ENCODE measurements around the gene CLTRN.

DNA sequence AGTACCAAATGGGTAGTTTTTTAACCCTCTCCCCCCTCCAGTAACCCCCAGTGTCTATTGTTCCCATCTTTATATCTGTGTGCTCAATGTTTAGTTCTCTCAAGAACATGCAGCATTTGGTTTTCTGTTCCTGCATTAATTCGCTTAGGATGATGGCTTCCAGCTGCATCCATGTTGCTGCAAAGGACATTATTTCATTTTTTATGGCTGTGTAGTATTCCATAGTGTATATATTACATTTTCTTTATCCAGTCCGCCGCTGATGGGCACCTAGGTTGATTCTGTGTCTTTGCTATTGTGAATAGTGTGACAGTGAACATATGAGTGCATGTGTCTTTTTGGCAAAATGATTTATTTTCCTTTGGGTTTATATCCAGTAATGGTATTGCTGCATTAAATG, 31.9 kb upstream of the CLTRN start:
- TF ChIP-seq, protein P1, sequence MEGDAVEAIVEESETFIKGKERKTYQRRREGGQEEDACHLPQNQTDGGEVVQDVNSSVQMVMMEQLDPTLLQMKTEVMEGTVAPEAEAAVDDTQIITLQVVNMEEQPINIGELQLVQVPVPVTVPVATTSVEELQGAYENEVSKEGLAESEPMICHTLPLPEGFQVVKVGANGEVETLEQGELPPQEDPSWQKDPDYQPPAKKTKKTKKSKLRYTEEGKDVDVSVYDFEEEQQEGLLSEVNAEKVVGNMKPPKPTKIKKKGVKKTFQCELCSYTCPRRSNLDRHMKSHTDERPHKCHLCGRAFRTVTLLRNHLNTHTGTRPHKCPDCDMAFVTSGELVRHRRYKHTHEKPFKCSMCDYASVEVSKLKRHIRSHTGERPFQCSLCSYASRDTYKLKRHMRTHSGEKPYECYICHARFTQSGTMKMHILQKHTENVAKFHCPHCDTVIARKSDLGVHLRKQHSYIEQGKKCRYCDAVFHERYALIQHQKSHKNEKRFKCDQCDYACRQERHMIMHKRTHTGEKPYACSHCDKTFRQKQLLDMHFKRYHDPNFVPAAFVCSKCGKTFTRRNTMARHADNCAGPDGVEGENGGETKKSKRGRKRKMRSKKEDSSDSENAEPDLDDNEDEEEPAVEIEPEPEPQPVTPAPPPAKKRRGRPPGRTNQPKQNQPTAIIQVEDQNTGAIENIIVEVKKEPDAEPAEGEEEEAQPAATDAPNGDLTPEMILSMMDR (conservative IDR thresholded peaks at IDR 0.05; ENCODE audit: low read depth, low read length): no peak
- TF ChIP-seq EZH2phosphoT487 (IDR thresholded peaks at IDR 0.05; ENCODE audit: borderline replicate concordance, low read length) (no peak), EZH2 (IDR thresholded peaks at IDR 0.05; ENCODE audit: low read length, unreplicated experiment) (no peak)

Data from PC-3 (cell line).